ENCODE results near the gene ZBTB12. TPM values are rescaled to one million over a fixed set of nuclear protein-coding genes. Genes with fewer than 3 reads are reported as not detected.
A peak's percentile ranks its signal among the peaks of the same experiment; 100 is the strongest.

The ZBTB12 gene
- polyA plus RNA-seq, 3 donors from 2014 or later, result not detected

DNA sequence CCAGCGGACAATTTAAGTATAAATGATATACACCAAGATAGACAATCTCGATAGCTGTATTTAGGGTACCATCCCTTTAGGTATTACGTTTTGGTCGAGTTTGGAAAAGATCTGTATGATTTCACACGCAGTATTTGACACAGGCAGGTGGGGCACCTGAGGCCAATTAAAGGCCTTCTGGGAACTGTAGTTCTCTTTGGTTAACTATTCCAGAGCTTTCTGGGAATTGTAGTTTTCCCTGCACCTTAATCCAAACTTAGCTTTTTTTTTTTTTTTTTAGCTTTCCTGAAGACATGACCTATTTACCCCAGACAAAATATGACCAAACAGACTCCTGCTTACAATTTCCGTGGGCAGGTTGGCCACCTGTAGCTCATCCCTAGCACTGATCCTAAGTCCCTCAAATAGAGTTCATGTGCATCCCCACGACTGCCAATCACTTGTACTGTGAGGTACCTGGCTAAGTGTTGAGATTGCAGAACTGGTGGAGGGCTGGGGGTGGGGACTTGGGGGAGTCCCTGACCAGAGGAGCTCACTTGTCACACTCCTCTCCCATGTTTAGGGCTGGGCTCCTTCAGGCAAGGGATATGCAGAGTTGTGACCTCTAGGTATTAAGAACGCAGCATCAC, 3.4 kb downstream of the ZBTB12 start:
- H3K4me1 Mint-ChIP-seq, result peaks cover 49 to 50% of the 10 kb centered on the region in 2 donors

GRCh38 chr6:31897612-31898382, 4.1 kb downstream of the ZBTB12 start, which contains the start of gene EHMT2:
Gene EHMT2 (minus strand): TSS chr6:31897698. CDS start chr6:31897677, 21 bp downstream.
- peaks cover 12 to 14% (median 13%) of the 10 kb centered on the region in 3 donors for H3K27me3 Mint-ChIP-seq (ENCODE audit: low read depth in 3 of 3)
- H3K9me3 Mint-ChIP-seq, result no peaks in the 10 kb centered on the region
- H3K4me1 Mint-ChIP-seq, result peaks cover 44 to 46% of the 10 kb centered on the region in 2 donors

More for the DNA sequence above, 3.4 kb downstream of the ZBTB12 start:
- Mint-ChIP-seq H3K36me3 (no peaks in the 10 kb centered on the region), H3K27ac (peak overlapping the region; percentile 91 to 99 (median 95)), H3K4me3 (peak overlapping the region; percentile 91 to 99 (median 96)), H3K9me3 (no peaks in the 10 kb centered on the region), H3K27me3 (ENCODE audit: low read depth in 3 of 3) (peaks cover 12 to 18% (median 15%) of the 10 kb centered on the region in 3 donors)
- DNase-seq, result peak; percentile 40 to 43 (median 41)

GRCh38 chr6:31896856-31897611, 4.9 kb downstream of the ZBTB12 start:
- DNase-seq, result peak in 1 of 3 donors; percentile 3
- Mint-ChIP-seq H3K36me3 (peaks cover 0 to 7% (median 3%) of the 10 kb centered on the region in 3 donors), H3K9me3 (no peaks in the 10 kb centered on the region), H3K27ac (peak overlapping the region; percentile 67 to 94 (median 88)), H3K4me1 (peaks cover 38 to 40% of the 10 kb centered on the region in 2 donors), H3K4me3 (peak overlapping the region; percentile 71 to 95 (median 82)), H3K27me3 (ENCODE audit: low read depth in 3 of 3) (peaks cover 6 to 13% (median 10%) of the 10 kb centered on the region in 3 donors)

More at GRCh38 chr6:31897612-31898382, 4.1 kb downstream of the ZBTB12 start, which contains the start of gene EHMT2:
- Mint-ChIP-seq H3K4me3 (peak within 1 kb of the TSS; percentile 91 to 99 (median 96)), H3K27ac (peak within 1 kb of the TSS; percentile 91 to 99 (median 95)), H3K36me3 (no peaks in the 10 kb centered on the region)
- peak; percentile 82 to 84 (median 83) for DNase-seq

DNA sequence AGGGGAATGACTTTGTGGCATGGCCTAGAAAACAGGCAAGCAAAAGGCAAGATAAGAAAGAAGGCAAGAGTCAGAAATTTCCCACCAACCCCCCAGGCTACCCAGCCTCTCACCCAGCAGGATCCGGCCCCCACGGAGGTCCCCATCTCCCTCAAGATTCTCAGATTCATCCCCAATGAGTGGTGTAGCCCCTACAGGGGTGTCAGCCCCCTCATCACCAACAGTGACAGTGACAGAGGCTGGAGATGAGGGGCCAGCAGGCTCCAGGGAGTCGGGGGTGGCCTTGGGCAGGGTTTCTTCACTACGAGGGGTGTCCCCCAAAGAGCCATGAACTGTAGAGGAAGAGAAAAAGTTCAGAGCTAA, 5.4 kb downstream of the ZBTB12 start:
- Mint-ChIP-seq H3K4me3 (peak overlapping the region; percentile 71 to 85 (median 82)), H3K4me1 (peaks cover 38 to 39% of the 10 kb centered on the region in 2 donors), H3K27ac (peak overlapping the region; percentile 67 to 94 (median 88)), H3K27me3 (ENCODE audit: low read depth in 3 of 3) (peaks cover 5 to 12% (median 10%) of the 10 kb centered on the region in 3 donors), H3K9me3 (no peaks in the 10 kb centered on the region), H3K36me3 (peaks cover 3 to 11% (median 9%) of the 10 kb centered on the region in 3 donors)
- DNase-seq, result no peak

GRCh38 chr6:31892821-31893220, 9.1 kb downstream of the ZBTB12 start:
- Mint-ChIP-seq H3K36me3 (peaks cover 15 to 23% (median 18%) of the 10 kb centered on the region in 3 donors), H3K9me3 (no peaks in the 10 kb centered on the region), H3K27ac (no peak overlapping the region), H3K4me3 (no peak overlapping the region), H3K27me3 (ENCODE audit: low read depth in 3 of 3) (peaks cover 0 to 2% (median 0%) of the 10 kb centered on the region in 3 donors), H3K4me1 (peaks cover 10 to 14% of the 10 kb centered on the region in 2 donors)
- DNase-seq, result no peak

DNA sequence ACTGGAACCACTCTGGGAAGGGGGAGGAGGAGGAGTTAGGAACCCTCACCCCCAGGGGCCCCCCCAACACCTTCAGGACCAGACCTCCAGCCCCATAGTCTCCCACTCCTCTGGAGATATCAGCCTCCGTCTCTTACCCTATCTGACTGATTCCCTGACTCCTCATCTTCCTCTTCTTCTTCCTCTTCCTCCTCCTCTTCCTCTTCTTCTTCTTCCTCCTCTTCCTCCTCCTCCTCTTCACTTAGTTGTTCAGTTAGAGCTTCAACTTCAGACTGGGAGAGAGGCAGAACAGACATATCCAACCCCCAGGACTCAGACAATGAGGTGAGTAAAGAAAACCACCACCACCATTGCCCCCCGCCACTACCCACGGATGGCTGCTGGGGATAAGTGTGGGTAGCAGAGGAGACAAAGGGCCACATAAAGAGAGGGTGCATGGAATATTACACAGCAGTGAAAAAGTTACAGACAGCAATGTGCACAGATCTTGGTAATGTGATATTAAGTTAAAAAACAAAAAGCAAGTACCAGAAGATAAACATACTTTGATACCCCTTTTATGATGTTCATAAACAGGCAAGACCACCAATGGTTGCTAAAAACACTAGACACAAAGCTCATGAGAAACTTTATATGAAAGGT, 12.4 kb downstream of the ZBTB12 start:
- peaks cover 20 to 39% (median 23%) of the 10 kb centered on the region in 3 donors for H3K36me3 Mint-ChIP-seq

GRCh38 chr6:31888276-31889258, 13.3 kb downstream of the ZBTB12 start:
- no peak overlapping the region for H3K4me3 Mint-ChIP-seq
- H3K27me3 Mint-ChIP-seq (ENCODE audit: low read depth in 3 of 3), result no peaks in the 10 kb centered on the region
- H3K36me3 Mint-ChIP-seq, result peaks cover 20 to 39% (median 23%) of the 10 kb centered on the region in 3 donors
- no peaks in the 10 kb centered on the region for H3K4me1 Mint-ChIP-seq
- peak in 2 of 3 donors; percentile 34 to 43 for DNase-seq
- H3K27ac Mint-ChIP-seq, result no peak overlapping the region
- no peaks in the 10 kb centered on the region for H3K9me3 Mint-ChIP-seq

More for the DNA sequence above, 12.4 kb downstream of the ZBTB12 start:
- Mint-ChIP-seq H3K27ac (no peak overlapping the region), H3K9me3 (no peaks in the 10 kb centered on the region), H3K4me3 (no peak overlapping the region), H3K4me1 (no peaks in the 10 kb centered on the region), H3K27me3 (ENCODE audit: low read depth in 3 of 3) (no peaks in the 10 kb centered on the region)
- no peak for DNase-seq

DNA sequence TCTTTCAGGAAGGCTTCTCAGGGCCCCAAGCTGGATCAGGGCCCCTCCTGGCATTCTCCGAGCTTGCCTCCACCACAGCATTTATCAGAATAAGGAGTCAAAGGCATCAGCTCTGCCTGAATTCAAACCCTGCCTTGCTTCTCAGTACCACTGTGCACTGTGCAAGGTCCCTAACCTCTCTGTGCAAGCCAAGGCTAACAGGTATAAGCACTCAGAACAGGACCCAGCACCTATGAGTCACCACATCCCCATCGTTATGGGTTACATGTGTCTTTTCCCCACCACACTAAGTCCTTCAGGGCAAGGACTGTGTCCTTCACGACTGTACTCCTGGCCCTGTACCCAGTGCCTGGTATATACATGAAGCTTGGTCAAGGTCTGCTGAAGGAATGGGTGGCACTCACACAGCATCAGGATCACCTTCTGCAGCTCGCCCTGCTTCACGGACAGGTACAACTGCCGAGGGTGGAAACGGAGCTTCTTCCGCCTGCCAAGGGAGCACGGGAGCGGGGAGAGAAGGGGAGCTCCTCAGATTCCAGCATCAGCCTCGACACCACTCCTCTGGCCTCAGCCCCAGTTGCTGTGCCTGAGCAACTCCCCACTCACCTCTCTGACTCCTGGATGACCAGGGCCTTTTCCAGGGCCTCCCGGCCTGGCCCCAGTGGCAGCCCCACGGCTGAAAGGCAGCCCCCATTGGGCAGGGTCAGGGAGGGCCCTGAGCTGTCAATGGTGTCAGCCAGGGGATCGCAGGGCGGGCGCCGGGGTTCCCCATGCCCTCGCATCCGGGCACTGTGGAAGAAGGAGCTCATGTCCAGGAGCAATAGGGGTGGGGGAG, 14.5 kb downstream of the ZBTB12 start:
- H3K9me3 Mint-ChIP-seq, result no peaks in the 10 kb centered on the region
- no peaks in the 10 kb centered on the region for H3K27me3 Mint-ChIP-seq (ENCODE audit: low read depth in 3 of 3)
- no peak overlapping the region for H3K4me3 Mint-ChIP-seq
- H3K4me1 Mint-ChIP-seq, result no peaks in the 10 kb centered on the region
- DNase-seq, result no peak
- H3K27ac Mint-ChIP-seq, result no peak overlapping the region
- H3K36me3 Mint-ChIP-seq, result peaks cover 20 to 41% (median 20%) of the 10 kb centered on the region in 3 donors

DNA sequence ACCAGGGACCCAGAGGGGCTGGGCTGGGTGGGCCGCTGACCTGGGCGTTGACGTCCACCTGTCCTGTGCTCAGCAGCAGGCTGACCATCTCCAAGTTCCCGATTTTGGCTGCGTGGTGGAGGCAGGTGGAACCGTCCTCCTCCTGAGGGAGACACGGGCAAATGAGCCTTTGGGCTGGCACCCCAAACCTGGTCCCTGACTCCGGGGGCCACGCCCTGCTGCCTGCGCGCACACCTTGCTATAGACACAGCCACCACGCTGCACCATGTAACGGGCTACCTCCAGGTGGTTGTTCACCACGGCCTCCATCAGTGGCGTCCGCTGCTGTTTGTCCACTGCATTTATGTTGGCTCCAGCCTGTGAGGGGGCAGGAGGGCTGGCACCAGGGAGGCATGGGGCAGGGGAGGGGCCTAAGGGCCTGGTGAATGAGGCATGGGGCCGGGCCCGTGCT, 15.3 kb downstream of the ZBTB12 start:
- H3K4me1 Mint-ChIP-seq, result no peaks in the 10 kb centered on the region
- no peaks in the 10 kb centered on the region for H3K9me3 Mint-ChIP-seq
- DNase-seq, result no peak
- peak overlapping the region in 1 of 6 donors; percentile 24 for H3K27ac Mint-ChIP-seq
- no peak overlapping the region for H3K4me3 Mint-ChIP-seq
- no peaks in the 10 kb centered on the region for H3K27me3 Mint-ChIP-seq (ENCODE audit: low read depth in 3 of 3)
- H3K36me3 Mint-ChIP-seq, result peaks cover 14 to 39% (median 19%) of the 10 kb centered on the region in 3 donors

DNA sequence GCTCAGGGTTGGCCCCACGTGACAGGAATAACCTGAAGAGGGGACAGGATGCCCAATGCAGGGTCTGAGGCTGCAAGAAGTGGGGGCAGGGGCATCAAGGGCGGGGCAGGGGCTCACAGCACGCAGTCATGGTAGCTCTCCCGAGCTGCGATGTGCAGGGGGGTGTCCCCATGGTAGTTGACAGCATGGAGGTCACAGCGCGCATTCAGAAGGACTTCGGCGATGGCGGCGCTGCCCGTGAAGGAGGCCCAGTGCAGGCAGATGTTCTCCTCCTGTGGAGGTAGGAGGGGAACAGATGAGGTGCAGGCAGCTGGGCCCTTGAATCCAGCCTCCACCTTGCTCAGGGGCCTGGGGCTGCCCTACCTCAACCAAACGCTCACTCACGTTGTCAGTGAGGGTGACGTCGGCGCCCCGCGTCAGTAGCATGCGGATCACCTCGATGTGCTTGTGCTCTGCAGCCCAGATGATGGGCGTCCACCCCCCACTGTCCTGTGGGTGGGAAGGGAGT, 17.3 kb downstream of the ZBTB12 start:
- no peak for DNase-seq
- Mint-ChIP-seq H3K9me3 (no peaks in the 10 kb centered on the region), H3K36me3 (peaks cover 11 to 42% (median 17%) of the 10 kb centered on the region in 3 donors), H3K4me3 (no peak overlapping the region), H3K4me1 (no peaks in the 10 kb centered on the region), H3K27me3 (ENCODE audit: low read depth in 3 of 3) (peaks cover 0 to 2% (median under 1%) of the 10 kb centered on the region in 3 donors), H3K27ac (no peak overlapping the region)

GRCh38 chr6:31883676-31884075, 18.2 kb downstream of the ZBTB12 start:
- peaks cover 11 to 40% (median 17%) of the 10 kb centered on the region in 3 donors for H3K36me3 Mint-ChIP-seq
- H3K4me1 Mint-ChIP-seq, result no peaks in the 10 kb centered on the region
- H3K27me3 Mint-ChIP-seq (ENCODE audit: low read depth in 3 of 3), result peaks cover 1 to 2% (median 2%) of the 10 kb centered on the region in 3 donors
- DNase-seq, result no peak
- no peaks in the 10 kb centered on the region for H3K9me3 Mint-ChIP-seq
- H3K4me3 Mint-ChIP-seq, result no peak overlapping the region
- no peak overlapping the region for H3K27ac Mint-ChIP-seq
